WERI-Rb-1 (cell line): Measurements from ENCODE around the gene OVCH1.
"Not testable (repeated sequence)": the region's sequence is repeated elsewhere in the genome, so short reads cannot be mapped to it uniquely, and the experiment has no call there.

ENCODE experiments used
- DNase-seq: peaks from one replicate; pipeline ENCODE4 v3.0.0-alpha.2; 2020
- H3K27ac ChIP-seq: fragments of 250-450 bp; sonication (Bioruptor Pico); 2 replicates; pipeline ENCODE4 v1.5.1; 2020; ENCODE audit warnings: mild to moderate bottlenecking, moderate library complexity
- H3K27me3 ChIP-seq: fragments of 250-450 bp; sonication (Bioruptor Pico); 2 replicates; pipeline ENCODE4 v1.5.1; 2021; ENCODE audit warnings: mild to moderate bottlenecking, low read depth, moderate library complexity; ENCODE audit not compliant: insufficient read depth, severe bottlenecking
- H3K36me3 ChIP-seq: fragments of 250-450 bp; sonication (Bioruptor Pico); 2 replicates; pipeline ENCODE4 v1.5.1; 2020; ENCODE audit warnings: mild to moderate bottlenecking, moderate library complexity
- H3K4me3 ChIP-seq: 2 replicates; pipeline ENCODE4 v1.5.1; 2011; ENCODE audit warnings: low read depth, mild to moderate bottlenecking, control low read depth, low read length
- H3K9me3 ChIP-seq: fragments of 250-450 bp; sonication (Bioruptor Pico); 2 replicates; pipeline ENCODE4 v1.5.1; 2021; ENCODE audit warnings: mild to moderate bottlenecking, moderate library complexity; ENCODE audit not compliant: severe bottlenecking
- TF ChIP-seq, protein P1 (sequence below): IDR thresholded peaks from 2 replicates; pipeline ENCODE4 v1.5.1; 2011; ENCODE audit warnings: low read depth, mild to moderate bottlenecking, control low read depth, inconsistent platforms, low read length

OVCH1 gene

DNA sequence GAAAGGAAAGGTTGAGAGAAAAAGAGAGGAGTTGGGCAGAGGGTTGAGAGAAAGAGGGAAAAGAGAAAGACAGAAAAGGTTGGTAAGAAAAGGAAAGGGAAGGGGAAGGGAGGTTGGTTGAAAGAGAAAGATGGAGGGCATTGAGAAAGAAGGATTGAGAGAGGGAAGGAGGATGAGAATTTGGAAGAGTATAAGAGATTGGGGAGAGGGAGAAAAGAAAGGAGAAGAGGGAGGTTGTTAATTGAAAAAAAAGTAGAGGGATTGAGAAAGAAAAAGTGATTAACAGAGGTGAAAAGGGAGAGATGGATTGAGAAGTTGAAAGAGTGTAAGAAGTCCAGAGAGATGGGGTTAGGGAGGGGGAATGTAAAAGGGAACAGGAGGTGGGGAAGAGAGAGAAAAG, 95.0 kb downstream of the OVCH1 start:
- DNase-seq = no peak
- H3K36me3 ChIP-seq = no peaks in the 10 kb centered on the region
- H3K9me3 ChIP-seq = no peaks in the 10 kb centered on the region
- H3K4me3 ChIP-seq = no peak overlapping the region
- TF ChIP-seq, protein P1, sequence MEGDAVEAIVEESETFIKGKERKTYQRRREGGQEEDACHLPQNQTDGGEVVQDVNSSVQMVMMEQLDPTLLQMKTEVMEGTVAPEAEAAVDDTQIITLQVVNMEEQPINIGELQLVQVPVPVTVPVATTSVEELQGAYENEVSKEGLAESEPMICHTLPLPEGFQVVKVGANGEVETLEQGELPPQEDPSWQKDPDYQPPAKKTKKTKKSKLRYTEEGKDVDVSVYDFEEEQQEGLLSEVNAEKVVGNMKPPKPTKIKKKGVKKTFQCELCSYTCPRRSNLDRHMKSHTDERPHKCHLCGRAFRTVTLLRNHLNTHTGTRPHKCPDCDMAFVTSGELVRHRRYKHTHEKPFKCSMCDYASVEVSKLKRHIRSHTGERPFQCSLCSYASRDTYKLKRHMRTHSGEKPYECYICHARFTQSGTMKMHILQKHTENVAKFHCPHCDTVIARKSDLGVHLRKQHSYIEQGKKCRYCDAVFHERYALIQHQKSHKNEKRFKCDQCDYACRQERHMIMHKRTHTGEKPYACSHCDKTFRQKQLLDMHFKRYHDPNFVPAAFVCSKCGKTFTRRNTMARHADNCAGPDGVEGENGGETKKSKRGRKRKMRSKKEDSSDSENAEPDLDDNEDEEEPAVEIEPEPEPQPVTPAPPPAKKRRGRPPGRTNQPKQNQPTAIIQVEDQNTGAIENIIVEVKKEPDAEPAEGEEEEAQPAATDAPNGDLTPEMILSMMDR = no peak
- no peak overlapping the region for H3K27ac ChIP-seq
- no peaks in the 10 kb centered on the region for H3K27me3 ChIP-seq

DNA sequence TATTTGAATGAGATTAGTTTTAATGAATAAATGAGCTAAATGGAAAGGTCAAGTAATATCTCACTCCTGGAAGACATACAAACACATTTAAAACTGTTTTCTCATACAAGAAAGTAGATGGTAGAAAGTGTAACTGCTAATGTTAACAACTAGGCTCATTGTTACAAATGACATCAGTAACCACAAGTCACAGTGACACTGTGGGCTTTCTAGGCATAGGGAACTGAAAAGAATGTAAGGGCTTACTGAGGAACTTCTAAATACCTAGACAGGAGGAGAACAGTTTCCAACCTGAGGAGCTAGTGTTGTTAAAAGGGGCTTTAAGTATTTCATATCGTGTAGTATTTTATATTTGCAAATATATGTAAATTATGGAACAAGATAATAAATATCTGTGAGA, 99.0 kb downstream of the OVCH1 start:
- H3K27me3 ChIP-seq = no peaks in the 10 kb centered on the region
- no peaks in the 10 kb centered on the region for H3K36me3 ChIP-seq
- TF ChIP-seq, protein P1 = no peak
- DNase-seq = no peak
- H3K4me3 ChIP-seq = no peak overlapping the region
- H3K27ac ChIP-seq = no peak overlapping the region
- H3K9me3 ChIP-seq = no peaks in the 10 kb centered on the region

DNA sequence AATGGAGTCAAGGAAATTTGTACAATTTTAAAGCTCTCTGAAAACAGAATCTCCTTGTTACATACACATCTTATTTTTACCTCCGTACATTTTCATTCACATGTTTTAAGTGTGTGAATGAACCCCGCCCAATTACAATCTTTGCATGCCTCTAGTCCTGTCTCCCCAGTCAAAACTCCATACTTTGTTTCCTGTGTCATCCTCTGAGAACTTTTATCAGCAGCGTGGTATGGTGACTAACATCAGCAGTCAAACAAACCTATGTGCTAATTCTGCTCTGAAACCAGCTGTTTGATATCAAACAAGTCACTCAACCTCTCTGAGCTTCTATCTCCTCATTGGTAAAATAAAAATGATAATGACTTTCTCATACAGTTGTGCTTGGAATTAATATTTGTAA, 100.7 kb downstream of the OVCH1 start:
- Histone ChIP-seq H3K27me3 (no peaks in the 10 kb centered on the region), H3K4me3 (no peak overlapping the region), H3K27ac (no peak overlapping the region), H3K9me3 (no peaks in the 10 kb centered on the region), H3K36me3 (no peaks in the 10 kb centered on the region)
- no peak for DNase-seq
- TF ChIP-seq, protein P1 = no peak

GRCh38 chr12:29395356-29395755, 102.1 kb downstream of the OVCH1 start:
- H3K36me3 ChIP-seq = no peaks in the 10 kb centered on the region
- no peak overlapping the region for H3K27ac ChIP-seq
- H3K4me3 ChIP-seq = no peak overlapping the region
- TF ChIP-seq, protein P1 = no peak
- DNase-seq = no peak
- no peaks in the 10 kb centered on the region for H3K27me3 ChIP-seq
- no peaks in the 10 kb centered on the region for H3K9me3 ChIP-seq

- not testable (repeated sequence) for H3K27ac ChIP-seq, H3K27me3 ChIP-seq, H3K9me3 ChIP-seq, DNase-seq, H3K4me3 ChIP-seq, H3K36me3 ChIP-seq
Measured at GRCh38 chr12:29390419-29390818, 107.1 kb downstream of the OVCH1 start.

DNA sequence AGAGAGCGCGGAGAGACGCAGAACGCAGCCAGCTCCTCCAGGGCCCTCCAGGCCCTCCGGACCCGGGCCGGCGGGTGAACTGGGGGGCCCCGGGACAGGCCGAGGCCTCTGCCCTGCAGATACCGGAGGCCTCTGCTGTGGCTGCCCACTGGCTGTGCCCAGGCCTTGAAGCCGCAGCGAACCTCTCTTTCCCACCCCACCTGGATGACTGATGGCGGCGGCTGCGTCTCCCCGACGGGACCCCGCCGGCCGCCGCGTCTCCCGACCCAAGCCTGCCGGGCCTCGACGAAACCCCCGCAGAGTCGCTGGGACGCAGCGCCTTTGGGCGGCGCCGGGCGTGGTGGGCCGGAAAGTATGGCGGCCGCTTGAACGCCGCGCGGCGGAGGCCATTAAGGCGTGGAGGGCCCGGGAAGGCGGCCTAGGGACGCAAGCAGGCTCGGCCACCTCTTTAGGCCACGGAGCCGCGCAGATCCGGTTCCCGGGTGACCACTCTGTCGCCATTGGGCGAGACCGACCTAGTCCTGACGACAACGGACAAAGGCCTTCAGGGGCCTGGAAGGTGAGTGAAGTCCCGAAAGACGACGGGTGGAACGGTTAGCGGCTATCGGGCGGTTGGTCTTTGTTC, 108.1 kb downstream of the OVCH1 start:
- TF ChIP-seq, protein P1 = no peak
- no peak overlapping the region for H3K27ac ChIP-seq
- DNase-seq = no peak
- H3K36me3 ChIP-seq = no peaks in the 10 kb centered on the region
- no peak overlapping the region for H3K4me3 ChIP-seq
- H3K27me3 ChIP-seq = no peaks in the 10 kb centered on the region
- no peaks in the 10 kb centered on the region for H3K9me3 ChIP-seq

DNA sequence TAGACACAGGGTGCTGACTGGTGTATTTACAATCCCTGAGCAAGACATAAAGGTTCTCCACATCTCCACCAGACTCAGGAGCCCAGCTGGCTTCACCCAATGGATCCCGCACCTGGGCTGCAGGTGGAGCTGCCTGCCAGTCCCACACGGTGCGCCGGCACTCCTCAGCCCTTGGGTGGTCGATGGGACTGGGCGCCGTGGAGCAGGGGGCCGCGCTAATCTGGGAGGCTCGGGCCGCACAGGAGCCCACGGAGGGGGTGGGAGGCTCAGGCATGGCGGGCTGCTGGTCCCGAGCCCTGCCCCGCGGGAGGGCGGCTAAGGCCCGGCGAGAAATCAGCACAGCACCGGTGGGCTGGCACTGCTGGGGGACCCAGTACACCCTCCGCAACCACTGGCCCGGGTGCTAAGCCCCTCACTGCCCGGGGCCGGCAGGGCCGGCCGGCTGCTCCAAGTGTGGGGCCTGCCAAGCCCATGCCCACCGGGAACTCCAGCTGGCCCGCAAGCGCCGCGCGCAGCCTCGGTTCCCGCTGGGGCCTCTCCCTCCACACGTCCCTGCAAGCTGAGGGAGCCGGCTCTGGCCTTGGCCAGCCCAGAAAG, 111.3 kb downstream of the OVCH1 start:
- H3K9me3 ChIP-seq, H3K27ac ChIP-seq, DNase-seq: not testable (repeated sequence)

DNA sequence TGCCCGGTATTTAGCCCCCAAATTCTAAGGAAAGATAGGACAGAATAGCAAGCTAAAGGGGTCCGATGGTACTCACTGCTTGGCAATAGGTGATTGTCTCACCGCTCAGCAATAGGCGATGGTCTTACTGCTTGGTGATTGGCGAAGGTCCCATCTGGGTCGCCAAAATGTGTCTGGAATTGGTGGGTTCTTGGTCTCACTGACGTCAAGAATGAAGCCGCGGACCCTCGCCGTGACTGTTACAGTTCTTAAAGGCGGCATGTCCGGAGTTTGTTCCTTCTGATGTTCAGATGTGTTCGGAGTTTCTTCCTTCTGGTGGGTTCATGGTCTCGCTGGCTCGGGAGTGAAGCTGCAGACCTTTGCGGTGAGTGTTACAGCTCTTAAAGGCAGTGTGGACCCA, 112.3 kb downstream of the OVCH1 start:
- not testable (repeated sequence) for H3K27ac ChIP-seq, H3K36me3 ChIP-seq, H3K4me3 ChIP-seq, H3K27me3 ChIP-seq, H3K9me3 ChIP-seq, DNase-seq

More for the DNA sequence above, 111.3 kb downstream of the OVCH1 start:
- H3K4me3 ChIP-seq, H3K36me3 ChIP-seq, H3K27me3 ChIP-seq: not testable (repeated sequence)
